ENCODE measurements around the gene TCFL5. TPM values are rescaled to one million over a fixed set of nuclear protein-coding genes. Genes with fewer than 3 reads are reported as not detected.
A peak's percentile ranks its signal among the peaks of the same experiment; 100 is the strongest.

TCFL5 gene
- polyA plus RNA-seq, 3 donors = 0.38 to 3.5 (median 0.89) TPM

- Mint-ChIP-seq H3K9me3 (no peaks in the 10 kb centered on the region), H3K36me3 (peaks cover 57 to 62% of the 10 kb centered on the region in 2 donors), H3K4me3 (no peak overlapping the region), H3K27me3 (ENCODE audit: low read depth in 3 of 3) (peaks cover 0 to 5% (median 1%) of the 10 kb centered on the region in 3 donors), H3K4me1 (peaks cover 9% of the 10 kb centered on the region), H3K27ac (peak overlapping the region in 4 of 7 donors; percentile 26 to 75 (median 57))
- Histone ChIP-seq H3K9me3 (replicated peaks in 1 of 2; ENCODE audit: control insufficient read depth in 1 of 2, insufficient read depth in 1 of 2, low read length in 2 of 2) (no peaks in the 10 kb centered on the region), H3K4me2 (replicated peaks; ENCODE audit: extremely low read depth, low read length, poor library complexity, severe bottlenecking) (no peak overlapping the region), H3K27me3 (ENCODE audit: control insufficient read depth in 2 of 2, insufficient read depth in 2 of 2, low read length in 2 of 2) (no peaks in the 10 kb centered on the region), H3K4me3 (replicated peaks in 1 of 3; ENCODE audit: low read depth in 2 of 3, low read length in 3 of 3) (no peak overlapping the region), H4K20me1 (ENCODE audit: insufficient read depth, low read length) (peaks cover 67% of the 10 kb centered on the region), H2AFZ (ENCODE audit: insufficient read depth, low read depth, low read length, poor library complexity, severe bottlenecking) (no peak overlapping the region), H3K27ac (ENCODE audit: low read depth in 1 of 2, low read length in 2 of 2) (peak overlapping the region in 1 of 2 donors; percentile 32), H3K4me1 (ENCODE audit: control insufficient read depth in 1 of 2, insufficient read depth in 2 of 2, low read length in 2 of 2) (peaks cover 0 to 7% of the 10 kb centered on the region in 2 donors), H3K36me3 (replicated peaks in 1 of 2; ENCODE audit: control insufficient read depth in 1 of 2, insufficient read depth in 2 of 2, low read length in 2 of 2) (peaks cover 56 to 70% of the 10 kb centered on the region in 2 donors), H3K79me2 (ENCODE audit: insufficient read depth, low read length) (no peaks in the 10 kb centered on the region), H3K9ac (ENCODE audit: insufficient read depth, low read length, poor library complexity, severe bottlenecking) (no peak overlapping the region)
- intact Hi-C loops (cut with micrococcal nuclease) = loop anchor here (1.0 to 2.0 kb wide), 2 partner anchors 108 kb away; no protein-coding TSS in a partner anchor
- TF ChIP-seq, protein P1, sequence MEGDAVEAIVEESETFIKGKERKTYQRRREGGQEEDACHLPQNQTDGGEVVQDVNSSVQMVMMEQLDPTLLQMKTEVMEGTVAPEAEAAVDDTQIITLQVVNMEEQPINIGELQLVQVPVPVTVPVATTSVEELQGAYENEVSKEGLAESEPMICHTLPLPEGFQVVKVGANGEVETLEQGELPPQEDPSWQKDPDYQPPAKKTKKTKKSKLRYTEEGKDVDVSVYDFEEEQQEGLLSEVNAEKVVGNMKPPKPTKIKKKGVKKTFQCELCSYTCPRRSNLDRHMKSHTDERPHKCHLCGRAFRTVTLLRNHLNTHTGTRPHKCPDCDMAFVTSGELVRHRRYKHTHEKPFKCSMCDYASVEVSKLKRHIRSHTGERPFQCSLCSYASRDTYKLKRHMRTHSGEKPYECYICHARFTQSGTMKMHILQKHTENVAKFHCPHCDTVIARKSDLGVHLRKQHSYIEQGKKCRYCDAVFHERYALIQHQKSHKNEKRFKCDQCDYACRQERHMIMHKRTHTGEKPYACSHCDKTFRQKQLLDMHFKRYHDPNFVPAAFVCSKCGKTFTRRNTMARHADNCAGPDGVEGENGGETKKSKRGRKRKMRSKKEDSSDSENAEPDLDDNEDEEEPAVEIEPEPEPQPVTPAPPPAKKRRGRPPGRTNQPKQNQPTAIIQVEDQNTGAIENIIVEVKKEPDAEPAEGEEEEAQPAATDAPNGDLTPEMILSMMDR (IDR thresholded peaks at IDR 0.05) = no peak
- no peak for DNase-seq
- 56% methylated on average over 12 of the region's 20 CpGs for WGBS (ENCODE audit: insufficient coverage)
Observed at GRCh38 chr20:62900692-62901584, 39.3 kb upstream of the TCFL5 start.

GRCh38 chr20:62900052-62900691 lies 38.5 kb upstream of the TCFL5 start:
- Mint-ChIP-seq H3K27ac (peak overlapping the region in 3 of 7 donors; percentile 26 to 75 (median 56)), H3K9me3 (no peaks in the 10 kb centered on the region), H3K4me1 (peaks cover 9% of the 10 kb centered on the region), H3K27me3 (ENCODE audit: low read depth in 3 of 3) (peaks cover 0 to 5% (median 1%) of the 10 kb centered on the region in 3 donors), H3K4me3 (no peak overlapping the region), H3K36me3 (peaks cover 56 to 62% of the 10 kb centered on the region in 2 donors)
- Histone ChIP-seq H3K27me3 (ENCODE audit: control insufficient read depth in 2 of 2, insufficient read depth in 2 of 2, low read length in 2 of 2) (no peaks in the 10 kb centered on the region), H3K4me3 (replicated peaks in 1 of 3; ENCODE audit: low read depth in 2 of 3, low read length in 3 of 3) (no peak overlapping the region), H2AFZ (ENCODE audit: insufficient read depth, low read depth, low read length, poor library complexity, severe bottlenecking) (no peak overlapping the region), H3K27ac (ENCODE audit: low read depth in 1 of 2, low read length in 2 of 2) (peak overlapping the region in 1 of 2 donors; percentile 32), H4K20me1 (ENCODE audit: insufficient read depth, low read length) (peaks cover 59% of the 10 kb centered on the region), H3K9me3 (replicated peaks in 1 of 2; ENCODE audit: control insufficient read depth in 1 of 2, insufficient read depth in 1 of 2, low read length in 2 of 2) (no peaks in the 10 kb centered on the region), H3K79me2 (ENCODE audit: insufficient read depth, low read length) (no peaks in the 10 kb centered on the region), H3K36me3 (replicated peaks in 1 of 2; ENCODE audit: control insufficient read depth in 1 of 2, insufficient read depth in 2 of 2, low read length in 2 of 2) (peaks cover 56 to 70% of the 10 kb centered on the region in 2 donors), H3K4me2 (replicated peaks; ENCODE audit: extremely low read depth, low read length, poor library complexity, severe bottlenecking) (no peak overlapping the region), H3K4me1 (ENCODE audit: control insufficient read depth in 1 of 2, insufficient read depth in 2 of 2, low read length in 2 of 2) (peaks cover 0 to 7% of the 10 kb centered on the region in 2 donors), H3K9ac (ENCODE audit: insufficient read depth, low read length, poor library complexity, severe bottlenecking) (no peak overlapping the region)
- WGBS (ENCODE audit: insufficient coverage) = 5% methylated on average over 7 of the region's 11 CpGs
- TF ChIP-seq, protein P1 (IDR thresholded peaks at IDR 0.05) = peak; percentile 91
- peak; percentile 48 to 65 (median 57) for DNase-seq
- intact Hi-C loops (cut with micrococcal nuclease) = loop anchor here (1.0 to 2.0 kb wide), 2 partner anchors 109 kb away; no protein-coding TSS in a partner anchor

All from CD14-positive monocyte (primary cell).